ENCODE measurements around the gene RIMS1.

RIMS1 gene

GRCh38 chr6:72219536-72219935 lies 333.2 kb downstream of the RIMS1 start:
- no peak for TF ChIP-seq CTCF (IDR thresholded peaks at IDR 0.05; ENCODE audit: low read depth, low read length)
- DNase-seq (ENCODE audit: extremely low read depth, low read depth) = no peak

GRCh38 chr6:72238021-72238420 lies 351.7 kb downstream of the RIMS1 start:
- no peak for TF ChIP-seq CTCF (IDR thresholded peaks at IDR 0.05; ENCODE audit: low read depth, low read length)
- DNase-seq (ENCODE audit: extremely low read depth, low read depth) = no peak

GRCh38 chr6:72238900-72239299 lies 352.6 kb downstream of the RIMS1 start:
- no peak for DNase-seq (ENCODE audit: extremely low read depth, low read depth)
- TF ChIP-seq CTCF (IDR thresholded peaks at IDR 0.05; ENCODE audit: low read depth, low read length) = no peak

- no peak for DNase-seq (ENCODE audit: extremely low read depth, low read depth)
- TF ChIP-seq CTCF (IDR thresholded peaks at IDR 0.05; ENCODE audit: low read depth, low read length) = no peak
Observed at GRCh38 chr6:72245565-72245964, 359.2 kb downstream of the RIMS1 start.

- DNase-seq (ENCODE audit: extremely low read depth, low read depth) = no peak
- TF ChIP-seq CTCF (IDR thresholded peaks at IDR 0.05; ENCODE audit: low read depth, low read length) = no peak
Observed at GRCh38 chr6:72246926-72247325, 360.6 kb downstream of the RIMS1 start.

GRCh38 chr6:72248621-72249020 lies 362.3 kb downstream of the RIMS1 start:
- TF ChIP-seq CTCF (IDR thresholded peaks at IDR 0.05; ENCODE audit: low read depth, low read length) = no peak
- DNase-seq (ENCODE audit: extremely low read depth, low read depth) = no peak

- no peak for DNase-seq (ENCODE audit: extremely low read depth, low read depth)
Observed at GRCh38 chr6:72250664-72251063, 364.3 kb downstream of the RIMS1 start.

More at GRCh38 chr6:72250664-72251063, 364.3 kb downstream of the RIMS1 start:
- TF ChIP-seq CTCF (IDR thresholded peaks at IDR 0.05; ENCODE audit: low read depth, low read length) = peak; percentile 12
